Measurements from ENCODE around the gene PDZD2. TPM values are rescaled to one million over a fixed set of nuclear protein-coding genes. Genes with fewer than 3 reads are reported as not detected.
A peak's percentile ranks its signal among the peaks of the same experiment; 100 is the strongest.

Gene PDZD2
- total RNA-seq, 3 donors from 2014 or later (not counting 1 experiment from before 2014, with no cell fraction given) = 0.50 to 1.3 (median 0.66) TPM

DNA sequence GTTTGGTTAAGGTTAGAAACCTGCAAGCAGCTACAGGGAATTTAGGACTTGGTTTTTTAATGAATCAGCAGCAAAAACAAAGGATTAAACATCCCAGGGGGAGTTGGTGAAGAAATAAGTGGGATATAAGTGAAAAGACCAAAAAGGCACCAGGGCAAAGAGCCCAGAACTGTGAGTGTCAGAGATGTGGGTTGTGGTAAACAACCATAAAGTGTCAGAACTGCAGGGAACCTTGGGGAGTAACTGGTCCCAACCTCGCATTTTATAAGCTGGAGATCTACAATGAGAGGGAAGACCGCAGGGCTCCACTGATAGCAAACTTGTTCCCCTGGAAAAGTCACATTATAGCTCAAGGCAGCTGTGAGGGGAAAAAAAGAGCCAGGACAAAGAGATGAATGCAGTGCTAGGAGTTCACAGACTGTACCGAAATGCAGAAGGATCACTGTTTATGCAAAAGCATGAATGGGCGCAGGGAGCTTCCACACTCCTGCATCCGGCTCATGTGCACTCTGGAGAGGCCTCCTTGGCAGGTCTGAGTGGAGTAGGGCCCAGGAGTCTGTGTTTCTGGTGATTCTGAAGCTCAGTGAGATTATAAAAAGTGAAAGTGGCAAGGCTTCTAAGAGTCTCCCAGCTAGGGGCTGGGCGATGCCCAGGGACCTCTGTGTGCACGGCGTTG is 378.9 kb downstream of the PDZD2 start:
- Histone ChIP-seq H3K9me3 (ENCODE audit: control insufficient read depth, insufficient read depth, low read length) (no peaks in the 10 kb centered on the region), H3K27ac (ENCODE audit: low read length) (no peak overlapping the region), H3K4me3 (ENCODE audit: low read length) (no peak overlapping the region), H3K36me3 (ENCODE audit: control insufficient read depth, insufficient read depth, low read length) (no peaks in the 10 kb centered on the region), H3K27me3 (ENCODE audit: control insufficient read depth, insufficient read depth, low read length) (no peaks in the 10 kb centered on the region), H3K4me1 (ENCODE audit: control insufficient read depth, insufficient read depth, low read length) (peaks cover 11% of the 10 kb centered on the region)
- Mint-ChIP-seq H3K27ac (peak overlapping the region in 1 of 2 donors; percentile 76), H3K36me3 (no peaks in the 10 kb centered on the region), H3K9me3 (no peaks in the 10 kb centered on the region), H3K27me3 (ENCODE audit: low read depth in 2 of 2) (peaks cover 0 to 3% of the 10 kb centered on the region in 2 donors), H3K4me3 (peak overlapping the region; percentile 66), H3K4me1 (peaks cover 18 to 21% of the 10 kb centered on the region in 2 donors)
- no peak for TF ChIP-seq CTCF (IDR thresholded peaks at IDR 0.05)
- intact Hi-C loops (cut with micrococcal nuclease) = no loop called here
- DNase-seq (no peak), ATAC-seq (peak in 2 of 3 donors; percentile 14 to 47)
- 79% methylated on average over 8 of the region's 8 CpGs for WGBS (ENCODE audit: insufficient coverage)

DNA sequence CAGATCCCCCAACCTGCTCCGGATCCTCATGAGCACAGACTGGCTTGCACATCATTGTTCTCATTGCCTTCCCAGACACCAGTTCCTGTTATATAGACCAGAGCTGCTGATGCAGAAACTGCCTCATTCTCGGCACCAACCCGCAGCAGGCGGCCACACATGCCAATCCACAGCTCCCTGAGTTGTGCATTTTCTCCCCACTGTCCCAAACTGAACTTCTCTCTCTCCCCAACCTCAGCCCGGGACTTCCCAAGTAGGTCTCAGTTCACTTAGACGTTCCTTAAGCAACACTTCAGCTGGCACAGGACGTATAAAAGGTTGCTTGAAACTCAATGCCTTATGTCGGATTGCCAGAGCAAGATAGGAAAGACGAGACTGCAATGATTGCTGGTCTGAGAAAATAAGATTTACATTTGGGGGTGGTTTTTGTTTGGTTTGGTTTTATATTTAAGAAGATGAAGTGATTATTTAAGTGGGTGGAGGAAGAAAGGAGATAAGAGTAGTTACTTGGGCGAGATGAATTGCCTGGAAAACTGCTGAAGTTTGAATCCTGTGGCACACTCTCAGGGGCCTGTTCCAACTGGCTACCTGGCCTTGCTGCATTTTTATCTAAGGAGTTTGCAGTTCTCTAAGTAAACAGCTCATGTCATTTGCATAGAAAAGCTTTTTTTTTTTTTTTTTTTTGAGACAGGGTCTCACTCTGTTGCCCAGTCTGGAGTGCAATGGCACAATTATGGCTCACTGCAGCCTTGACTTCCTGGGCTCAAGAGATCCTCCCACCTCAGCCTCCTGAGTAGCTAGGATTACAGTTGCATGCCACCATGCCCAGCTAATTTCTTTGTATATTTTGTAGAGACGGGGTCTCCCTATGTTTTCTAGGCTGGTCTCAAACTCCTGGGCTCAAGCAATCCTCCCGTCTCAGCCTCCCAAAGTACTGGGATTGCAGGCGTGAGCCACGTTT is 379.8 kb downstream of the PDZD2 start:
- Histone ChIP-seq H3K27me3 (ENCODE audit: control insufficient read depth, insufficient read depth, low read length) (no peaks in the 10 kb centered on the region), H3K9me3 (ENCODE audit: control insufficient read depth, insufficient read depth, low read length) (no peaks in the 10 kb centered on the region), H3K27ac (ENCODE audit: low read length) (no peak overlapping the region), H3K36me3 (ENCODE audit: control insufficient read depth, insufficient read depth, low read length) (no peaks in the 10 kb centered on the region), H3K4me1 (ENCODE audit: control insufficient read depth, insufficient read depth, low read length) (peaks cover 11% of the 10 kb centered on the region), H3K4me3 (ENCODE audit: low read length) (no peak overlapping the region)
- peak overlapping the region; percentile 66 for H3K4me3 Mint-ChIP-seq
- H3K27me3 Mint-ChIP-seq (ENCODE audit: low read depth in 2 of 2) = peaks cover 0 to 6% of the 10 kb centered on the region in 2 donors
- H3K9me3 Mint-ChIP-seq = no peaks in the 10 kb centered on the region
- 77% methylated on average over 14 of the region's 14 CpGs for WGBS (ENCODE audit: insufficient coverage)
- DNase-seq = no peak
- no peaks in the 10 kb centered on the region for H3K36me3 Mint-ChIP-seq
- no peak for TF ChIP-seq CTCF (IDR thresholded peaks at IDR 0.05)
- ATAC-seq = peak in 1 of 3 donors; percentile 16
- peaks cover 18 to 21% of the 10 kb centered on the region in 2 donors for H3K4me1 Mint-ChIP-seq
- H3K27ac Mint-ChIP-seq = peak overlapping the region; percentile 17 to 76
- intact Hi-C loops (cut with micrococcal nuclease) = no loop called here

- intact Hi-C loops (cut with micrococcal nuclease) = no loop called here
- peak overlapping the region; percentile 76 for H3K4me3 Mint-ChIP-seq
- H3K36me3 Mint-ChIP-seq = no peaks in the 10 kb centered on the region
- H3K9me3 ChIP-seq (ENCODE audit: control insufficient read depth, insufficient read depth, low read length) = no peaks in the 10 kb centered on the region
- H3K4me1 ChIP-seq (ENCODE audit: control insufficient read depth, insufficient read depth, low read length) = peaks cover 11% of the 10 kb centered on the region
- H3K4me1 Mint-ChIP-seq = peaks cover 18 to 21% of the 10 kb centered on the region in 2 donors
- peak overlapping the region; percentile 19 for H3K27ac ChIP-seq (ENCODE audit: low read length)
- ATAC-seq = peak; percentile 64 to 87 (median 76)
- H3K4me3 ChIP-seq (ENCODE audit: low read length) = peak overlapping the region; percentile 12
- DNase-seq = peak in 1 of 2 donors; percentile 38
- no peak for TF ChIP-seq CTCF (IDR thresholded peaks at IDR 0.05)
- H3K27me3 Mint-ChIP-seq (ENCODE audit: low read depth in 2 of 2) = peaks cover 0 to 6% of the 10 kb centered on the region in 2 donors
- no peaks in the 10 kb centered on the region for H3K36me3 ChIP-seq (ENCODE audit: control insufficient read depth, insufficient read depth, low read length)
- peak overlapping the region; percentile 79 to 89 for H3K27ac Mint-ChIP-seq
- no peaks in the 10 kb centered on the region for H3K9me3 Mint-ChIP-seq
- H3K27me3 ChIP-seq (ENCODE audit: control insufficient read depth, insufficient read depth, low read length) = no peaks in the 10 kb centered on the region
- WGBS (ENCODE audit: insufficient coverage) = 59% methylated on average over 4 of the region's 4 CpGs
These were observed 381.3 kb downstream of the PDZD2 start for GRCh38 chr5:32020271-32020670.

Data from natural killer cell (primary cell).